ENCODE measurements around the gene PFDN6. TPM values are rescaled to one million over a fixed set of nuclear protein-coding genes. Genes with fewer than 3 reads are reported as not detected.

Gene PFDN6
- total RNA-seq, 3 donors from 2014 or later = 153 to 157 (median 153) TPM

GRCh38 chr6:33333666-33334065 lies 44.3 kb downstream of the PFDN6 start:
- Mint-ChIP-seq H3K36me3 (ENCODE audit: insufficient read depth) (no peaks in the 10 kb centered on the region), H3K4me3 (no peak overlapping the region), H3K27me3 (ENCODE audit: low read depth) (no peaks in the 10 kb centered on the region), H3K9me3 (no peaks in the 10 kb centered on the region), H3K4me1 (ENCODE audit: low read depth) (peaks cover 6% of the 10 kb centered on the region)
- DNase-seq (no peak), ATAC-seq (no peak)

DNA sequence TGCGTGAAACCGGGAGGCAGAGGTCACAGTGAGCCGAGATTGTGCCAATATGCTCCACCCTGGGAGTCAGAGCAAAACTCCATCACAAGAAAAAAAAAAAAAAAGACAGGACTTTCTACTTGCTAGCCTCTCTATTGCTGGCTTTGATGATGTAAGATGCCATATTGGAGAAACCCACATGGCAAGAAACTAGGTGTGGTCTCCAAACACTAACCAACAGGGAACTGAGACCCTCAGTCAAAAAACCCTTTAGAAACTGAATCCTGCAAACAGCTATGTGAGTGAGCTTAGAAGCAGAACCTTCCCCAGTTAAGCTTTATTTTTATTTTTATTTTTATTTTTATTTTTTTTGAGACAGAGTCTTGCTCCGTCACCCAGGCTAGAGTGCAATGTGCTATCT lies 46.5 kb downstream of the PFDN6 start:
- H3K36me3 Mint-ChIP-seq (ENCODE audit: insufficient read depth) = no peaks in the 10 kb centered on the region
- no peak for DNase-seq
- no peak overlapping the region for H3K4me3 Mint-ChIP-seq
- no peaks in the 10 kb centered on the region for H3K27me3 Mint-ChIP-seq (ENCODE audit: low read depth)
- no peak for ATAC-seq
- peaks cover 12% of the 10 kb centered on the region for H3K4me1 Mint-ChIP-seq (ENCODE audit: low read depth)
- H3K9me3 Mint-ChIP-seq = no peaks in the 10 kb centered on the region

GRCh38 chr6:33336495-33336894 lies 47.1 kb downstream of the PFDN6 start:
- Mint-ChIP-seq H3K4me3 (no peak overlapping the region), H3K9me3 (no peaks in the 10 kb centered on the region), H3K27me3 (ENCODE audit: low read depth) (no peaks in the 10 kb centered on the region), H3K4me1 (ENCODE audit: low read depth) (peaks cover 12% of the 10 kb centered on the region), H3K36me3 (ENCODE audit: insufficient read depth) (no peaks in the 10 kb centered on the region)
- ATAC-seq (no peak), DNase-seq (no peak)

DNA sequence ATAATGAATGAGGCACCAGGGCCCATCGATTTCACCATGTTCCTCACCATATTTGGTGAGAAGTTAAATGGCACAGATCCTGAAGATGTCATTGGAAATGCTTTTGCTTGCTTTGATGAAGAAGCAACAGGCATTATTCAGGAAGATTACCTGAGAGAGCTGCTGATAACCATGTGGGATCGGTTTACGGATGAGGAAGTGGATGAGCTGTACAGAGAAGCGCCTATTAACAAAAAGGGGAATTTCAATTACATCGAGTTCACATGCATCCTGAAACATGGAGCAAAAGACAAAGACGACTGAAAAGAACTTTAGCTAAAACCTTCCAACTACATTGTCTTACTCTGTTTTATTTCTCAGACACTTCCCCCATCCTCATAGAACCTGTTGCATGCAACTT lies 49.8 kb downstream of the PFDN6 start:
- Mint-ChIP-seq H3K27me3 (ENCODE audit: low read depth) (no peaks in the 10 kb centered on the region), H3K4me1 (ENCODE audit: low read depth) (peaks cover 18% of the 10 kb centered on the region), H3K4me3 (no peak overlapping the region), H3K9me3 (no peaks in the 10 kb centered on the region), H3K36me3 (ENCODE audit: insufficient read depth) (no peaks in the 10 kb centered on the region)
- no peak for ATAC-seq
- DNase-seq = no peak

Other genes with a start within 250 kb of the PFDN6 start
- gene HLA-DPA1, start 216.0 kb upstream of the PFDN6 start, total RNA-seq = 10 to 100 TPM; 18.0 to 31.5 (median 19.8) TPM
- gene HLA-DPB1, start 213.6 kb upstream of the PFDN6 start, total RNA-seq = 1 to 10 TPM; 6.0 to 9.8 (median 6.3) TPM
- under 1 TPM; 0.48 to 0.98 (median 0.60) TPM for gene COL11A2, start 97.1 kb upstream of the PFDN6 start, total RNA-seq
- gene RXRB, start 88.9 kb upstream of the PFDN6 start, total RNA-seq = 10 to 100 TPM; 55.2 to 62.3 (median 60.8) TPM
- gene SLC39A7, start 88.7 kb upstream of the PFDN6 start, total RNA-seq = 10 to 100 TPM; 68.7 to 78.3 (median 72.1) TPM
- gene HSD17B8, start 84.9 kb upstream of the PFDN6 start, total RNA-seq = 10 to 100 TPM; 11.7 to 20.1 (median 19.4) TPM
- 10 to 100 TPM; 64.7 to 66.5 (median 66.3) TPM for gene RING1, start 81.1 kb upstream of the PFDN6 start, total RNA-seq
- gene VPS52, start 17.7 kb upstream of the PFDN6 start, total RNA-seq = 10 to 100 TPM; 51.2 to 65.4 (median 63.5) TPM
- gene RPS18, start 17.5 kb upstream of the PFDN6 start, total RNA-seq = 1,000 to 10,000 TPM; 4,231 to 4,415 (median 4,409) TPM
- gene B3GALT4, start 12.5 kb upstream of the PFDN6 start, total RNA-seq = 1 to 10 TPM; 2.6 to 3.8 (median 3.7) TPM
- gene WDR46, start 362 bp upstream of the PFDN6 start, total RNA-seq = 100 to 1,000 TPM; 188 to 198 (median 197) TPM
- gene RGL2, start 9.3 kb downstream of the PFDN6 start, total RNA-seq = 10 to 100 TPM; 11.6 to 15.8 (median 15.4) TPM
- gene TAPBP, start 24.5 kb downstream of the PFDN6 start, total RNA-seq = 100 to 1,000 TPM; 265 to 315 (median 301) TPM
- 1 to 10 TPM; 6.1 to 9.4 (median 8.9) TPM for gene ZBTB22, start 28.1 kb downstream of the PFDN6 start, total RNA-seq
- 10 to 100 TPM; 73.6 to 88.5 (median 81.5) TPM for gene DAXX, start 33.4 kb downstream of the PFDN6 start, total RNA-seq
- gene KIFC1, start 102.2 kb downstream of the PFDN6 start, total RNA-seq = 1 to 10 TPM; 7.3 to 8.3 (median 7.4) TPM
- 10 to 100 TPM; 24.4 to 29.4 (median 26.8) TPM for gene PHF1, start 121.4 kb downstream of the PFDN6 start, total RNA-seq
- 10 to 100 TPM; 76.6 to 84.5 (median 79.2) TPM for gene CUTA, start 128.5 kb downstream of the PFDN6 start, total RNA-seq
- gene SYNGAP1, start 130.5 kb downstream of the PFDN6 start, total RNA-seq = 10 to 100 TPM; 18.6 to 23.4 (median 20.2) TPM
- gene ZBTB9, start 165.0 kb downstream of the PFDN6 start, total RNA-seq = 10 to 100 TPM; 22.9 to 23.4 (median 22.9) TPM